Spinal cord (tissue), 10 donors: ENCODE data around the gene NUBP1. TPM values are rescaled to one million over a fixed set of nuclear protein-coding genes. Genes with fewer than 3 reads are reported as not detected.
"Not testable (repeated sequence)": the region's sequence is repeated elsewhere in the genome, so short reads cannot be mapped to it uniquely, and the experiment has no call there.

ENCODE experiments used
- DNase-seq, 6 donors: peaks; one replicate each; pipeline versions ENCODE4 v3.0.0 to v3.0.0-alpha.2; 2013 to 2015; ENCODE audit warnings: low spot score in 6 of 6, low read depth in 4 of 6
- H3K27ac ChIP-seq: one replicate; pipeline ENCODE4 v1.5.1; 2013; ENCODE audit warnings: low read depth, low read length, control low read depth
- H3K27me3 ChIP-seq: one replicate; pipeline ENCODE4 v1.6.1; 2013; ENCODE audit warnings: low read length; ENCODE audit not compliant: control insufficient read depth, insufficient read depth
- H3K36me3 ChIP-seq: one replicate; pipeline ENCODE4 v1.6.1; 2013; ENCODE audit warnings: low read length; ENCODE audit not compliant: control insufficient read depth, insufficient read depth
- H3K4me1 ChIP-seq: one replicate; pipeline ENCODE4 v1.6.1; 2013; ENCODE audit warnings: low read length; ENCODE audit not compliant: control insufficient read depth, insufficient read depth
- H3K4me3 ChIP-seq: one replicate; pipeline ENCODE4 v1.5.1; 2013; ENCODE audit warnings: low read depth, low read length, control low read depth
- H3K9me3 ChIP-seq: one replicate; pipeline ENCODE4 v1.6.1; 2013; ENCODE audit warnings: low read length; ENCODE audit not compliant: control insufficient read depth, insufficient read depth
- WGBS: methylation state at CpG from one replicate; pipeline ENCODE4 v1.1.5; 2013; ENCODE audit warnings: missing lambda C conversion rate; ENCODE audit not compliant: insufficient coverage; 5-methylcytosine and 5-hydroxymethylcytosine counted together
- polyA plus RNA-seq, 2 donors: library from polyadenylated mRNA; unstranded; fragments of 120-200 nt; gene quantifications; one replicate each; pipeline ENCODE4 v1.2.1, GENCODE V29; 2013; ENCODE audit not compliant: insufficient read length in 2 of 2
- total RNA-seq, 2 donors: library from RNA; depleted of rRNA in 1 of 2; stranded (reverse); fragments of 120-200 nt in 1 of 2; fragments of >200 nt in 1 of 2; gene quantifications; one replicate each; pipeline versions ENCODE4 v1.2.3 to v1.2.4, GENCODE V29; 2013 to 2014
- donor health status: healthy.

Gene NUBP1
- total and polyA plus RNA-seq, 4 donors, result 13.1 to 34.2 (median 27.7) TPM

GRCh38 chr16:10782628-10783027, 39.0 kb downstream of the NUBP1 start:
- Histone ChIP-seq H3K27ac (no peak overlapping the region), H3K36me3 (no peaks in the 10 kb centered on the region), H3K4me1 (no peaks in the 10 kb centered on the region), H3K4me3 (no peak overlapping the region), H3K9me3 (no peaks in the 10 kb centered on the region), H3K27me3 (no peaks in the 10 kb centered on the region)
- 96% methylated on average over 2 of the region's 2 CpGs for WGBS
- no peak for DNase-seq

- H3K4me3 ChIP-seq, result no peak overlapping the region
- H3K4me1 ChIP-seq, result no peaks in the 10 kb centered on the region
- no peak overlapping the region for H3K27ac ChIP-seq
- H3K36me3 ChIP-seq, result peaks cover 6% of the 10 kb centered on the region
- no peaks in the 10 kb centered on the region for H3K9me3 ChIP-seq
- WGBS, result 100% methylated on average over 1 of the region's 5 CpGs
- no peaks in the 10 kb centered on the region for H3K27me3 ChIP-seq
- DNase-seq, result peak in 2 of 6 donors; percentile 56 to 60
Observed at GRCh38 chr16:10787304-10787703, 43.7 kb downstream of the NUBP1 start.

- not testable (repeated sequence) for H3K4me1 ChIP-seq, H3K4me3 ChIP-seq, H3K27me3 ChIP-seq, H3K9me3 ChIP-seq, H3K27ac ChIP-seq, H3K36me3 ChIP-seq, DNase-seq
- 78% methylated on average over 2 of the region's 4 CpGs for WGBS
Observed at GRCh38 chr16:10788630-10789029, 45.0 kb downstream of the NUBP1 start.

- no CpG with 5 or more reads among the region's 4 CpGs for WGBS
- peaks cover 10% of the 10 kb centered on the region for H3K36me3 ChIP-seq
- H3K9me3 ChIP-seq, result no peaks in the 10 kb centered on the region
- DNase-seq, result no peak
- no peak overlapping the region for H3K27ac ChIP-seq
- no peaks in the 10 kb centered on the region for H3K4me1 ChIP-seq
- no peak overlapping the region for H3K4me3 ChIP-seq
- no peaks in the 10 kb centered on the region for H3K27me3 ChIP-seq
Observed at GRCh38 chr16:10791048-10791447, 47.4 kb downstream of the NUBP1 start.

- WGBS, result 100% methylated on average over 1 of the region's 3 CpGs
- Histone ChIP-seq H3K36me3 (peaks cover 13% of the 10 kb centered on the region), H3K27me3 (no peaks in the 10 kb centered on the region), H3K4me3 (no peak overlapping the region), H3K9me3 (no peaks in the 10 kb centered on the region), H3K27ac (no peak overlapping the region), H3K4me1 (no peaks in the 10 kb centered on the region)
- no peak for DNase-seq
Observed at GRCh38 chr16:10799736-10800135, 56.1 kb downstream of the NUBP1 start.

- Histone ChIP-seq H3K9me3 (no peaks in the 10 kb centered on the region), H3K36me3 (peaks cover 32% of the 10 kb centered on the region), H3K4me1 (no peaks in the 10 kb centered on the region), H3K27me3 (no peaks in the 10 kb centered on the region), H3K27ac (no peak overlapping the region), H3K4me3 (no peak overlapping the region)
- DNase-seq, result no peak
- 67% methylated on average over 3 of the region's 9 CpGs for WGBS
Observed at GRCh38 chr16:10805334-10805733, 61.7 kb downstream of the NUBP1 start.

GRCh38 chr16:10806698-10807097, 63.1 kb downstream of the NUBP1 start:
- H3K27me3 ChIP-seq, result no peaks in the 10 kb centered on the region
- 100% methylated on average over 1 of the region's 6 CpGs for WGBS
- H3K27ac ChIP-seq, result no peak overlapping the region
- H3K4me3 ChIP-seq, result no peak overlapping the region
- DNase-seq, result no peak
- no peaks in the 10 kb centered on the region for H3K4me1 ChIP-seq
- no peaks in the 10 kb centered on the region for H3K9me3 ChIP-seq
- peaks cover 33% of the 10 kb centered on the region for H3K36me3 ChIP-seq

- no peaks in the 10 kb centered on the region for H3K9me3 ChIP-seq
- H3K36me3 ChIP-seq, result peaks cover 33% of the 10 kb centered on the region
- no peaks in the 10 kb centered on the region for H3K27me3 ChIP-seq
- H3K4me1 ChIP-seq, result no peaks in the 10 kb centered on the region
- H3K4me3 ChIP-seq, result no peak overlapping the region
- no peak overlapping the region for H3K27ac ChIP-seq
- 80% methylated on average over 1 of the region's 3 CpGs for WGBS
- DNase-seq, result no peak
Observed at GRCh38 chr16:10808218-10808617, 64.6 kb downstream of the NUBP1 start.

GRCh38 chr16:10808850-10809249, 65.2 kb downstream of the NUBP1 start:
- Histone ChIP-seq H3K27me3 (no peaks in the 10 kb centered on the region), H3K36me3 (peaks cover 33% of the 10 kb centered on the region), H3K9me3 (no peaks in the 10 kb centered on the region), H3K4me1 (no peaks in the 10 kb centered on the region), H3K27ac (no peak overlapping the region), H3K4me3 (no peak overlapping the region)
- DNase-seq, result no peak
- 100% methylated on average over 2 of the region's 3 CpGs for WGBS

GRCh38 chr16:10809706-10810105, 66.1 kb downstream of the NUBP1 start:
- Histone ChIP-seq H3K4me1 (peaks cover 5% of the 10 kb centered on the region), H3K27me3 (no peaks in the 10 kb centered on the region), H3K36me3 (peaks cover 30% of the 10 kb centered on the region), H3K27ac (no peak overlapping the region), H3K9me3 (no peaks in the 10 kb centered on the region), H3K4me3 (no peak overlapping the region)
- WGBS, result 100% methylated on average over 1 of the region's 3 CpGs
- DNase-seq, result no peak
